Measurements from ENCODE around the gene CARM1. TPM values are rescaled to one million over a fixed set of nuclear protein-coding genes. Genes with fewer than 3 reads are reported as not detected.

Gene CARM1
- total RNA-seq, 1 donor from 2014 or later = 34.4 TPM

DNA sequence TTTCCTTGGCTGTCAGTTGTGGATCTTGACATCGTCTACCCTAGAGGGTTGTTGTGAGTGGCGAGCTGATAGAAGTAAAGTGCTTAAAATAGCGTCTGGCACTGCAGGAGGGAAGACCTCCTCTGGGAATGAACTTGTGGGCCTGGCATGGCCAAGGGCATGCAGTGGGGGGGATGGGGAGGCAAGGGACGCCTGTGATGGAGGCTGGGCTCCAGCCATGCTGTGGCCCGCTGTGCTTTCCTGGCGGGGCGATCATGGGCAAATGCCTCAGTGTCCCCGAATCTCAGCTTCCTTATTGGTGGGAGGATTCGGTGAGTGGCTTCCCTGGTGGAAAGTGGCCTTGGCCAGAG is 10.7 kb downstream of the CARM1 start:
- H4K20me1 ChIP-seq (ENCODE audit: low read depth) = peaks cover 100% of the 10 kb centered on the region
- DNase-seq (ENCODE audit: low spot score) = no peak
- peaks cover 100% of the 10 kb centered on the region for H3K79me2 ChIP-seq (ENCODE audit: low read depth)
- H3K9me3 Mint-ChIP-seq = no peaks in the 10 kb centered on the region
- H3K36me3 ChIP-seq = no peaks in the 10 kb centered on the region
- H3K27ac ChIP-seq = no peak overlapping the region
- H3K27me3 ChIP-seq = no peaks in the 10 kb centered on the region
- H3K9me3 ChIP-seq (ENCODE audit: low read depth) = no peaks in the 10 kb centered on the region
- H3K4me1 Mint-ChIP-seq = peaks cover 66% of the 10 kb centered on the region
- TF ChIP-seq, protein P1, sequence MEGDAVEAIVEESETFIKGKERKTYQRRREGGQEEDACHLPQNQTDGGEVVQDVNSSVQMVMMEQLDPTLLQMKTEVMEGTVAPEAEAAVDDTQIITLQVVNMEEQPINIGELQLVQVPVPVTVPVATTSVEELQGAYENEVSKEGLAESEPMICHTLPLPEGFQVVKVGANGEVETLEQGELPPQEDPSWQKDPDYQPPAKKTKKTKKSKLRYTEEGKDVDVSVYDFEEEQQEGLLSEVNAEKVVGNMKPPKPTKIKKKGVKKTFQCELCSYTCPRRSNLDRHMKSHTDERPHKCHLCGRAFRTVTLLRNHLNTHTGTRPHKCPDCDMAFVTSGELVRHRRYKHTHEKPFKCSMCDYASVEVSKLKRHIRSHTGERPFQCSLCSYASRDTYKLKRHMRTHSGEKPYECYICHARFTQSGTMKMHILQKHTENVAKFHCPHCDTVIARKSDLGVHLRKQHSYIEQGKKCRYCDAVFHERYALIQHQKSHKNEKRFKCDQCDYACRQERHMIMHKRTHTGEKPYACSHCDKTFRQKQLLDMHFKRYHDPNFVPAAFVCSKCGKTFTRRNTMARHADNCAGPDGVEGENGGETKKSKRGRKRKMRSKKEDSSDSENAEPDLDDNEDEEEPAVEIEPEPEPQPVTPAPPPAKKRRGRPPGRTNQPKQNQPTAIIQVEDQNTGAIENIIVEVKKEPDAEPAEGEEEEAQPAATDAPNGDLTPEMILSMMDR (IDR thresholded peaks at IDR 0.05) = no peak
- TF ChIP-seq EZH2 (IDR thresholded peaks at IDR 0.05) = no peak
- TF ChIP-seq EZH2phosphoT487 (IDR thresholded peaks at IDR 0.05) = no peak
- H3K27me3 Mint-ChIP-seq (ENCODE audit: insufficient read depth, low read depth) = no peaks in the 10 kb centered on the region
- peak overlapping the region; percentile 50 for H3K27ac Mint-ChIP-seq
- no peak overlapping the region for H3K9ac ChIP-seq
- H3K36me3 Mint-ChIP-seq = no peaks in the 10 kb centered on the region
- no peak overlapping the region for H3K4me3 ChIP-seq
- peak overlapping the region; percentile 56 for H3K4me2 ChIP-seq
- H3F3A ChIP-seq (ENCODE audit: low read depth) = peaks cover 26% of the 10 kb centered on the region
- peak overlapping the region; percentile 75 for H3K4me3 Mint-ChIP-seq
- peaks cover 39% of the 10 kb centered on the region for H3K4me1 ChIP-seq
- H2AFZ ChIP-seq (replicated peaks) = no peak overlapping the region

DNA sequence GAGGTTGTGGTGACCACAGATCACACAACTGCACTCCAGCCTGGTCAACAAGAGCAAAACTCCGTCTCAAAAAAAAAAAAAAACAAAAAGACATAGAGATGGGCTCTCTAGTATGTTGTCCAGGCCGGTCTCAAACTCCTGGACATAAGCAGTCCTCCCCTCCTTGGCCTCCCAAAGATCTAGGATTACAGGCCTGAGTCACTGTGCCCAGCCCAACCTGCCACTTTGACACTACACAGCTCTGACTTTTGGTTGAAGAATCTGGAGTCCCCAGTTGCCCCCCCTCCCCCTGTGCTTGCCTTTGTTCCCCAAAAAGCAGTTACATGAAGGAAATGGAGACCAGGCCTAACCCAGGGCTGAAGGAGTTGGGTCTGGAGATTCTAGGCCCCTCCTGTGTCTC is 12.9 kb downstream of the CARM1 start:
- Mint-ChIP-seq H3K36me3 (no peaks in the 10 kb centered on the region), H3K4me3 (no peak overlapping the region), H3K27ac (no peak overlapping the region), H3K4me1 (peaks cover 70% of the 10 kb centered on the region), H3K9me3 (no peaks in the 10 kb centered on the region), H3K27me3 (ENCODE audit: insufficient read depth, low read depth) (no peaks in the 10 kb centered on the region)
- Histone ChIP-seq H3K79me2 (ENCODE audit: low read depth) (peaks cover 100% of the 10 kb centered on the region), H4K20me1 (ENCODE audit: low read depth) (peaks cover 100% of the 10 kb centered on the region), H3K4me3 (no peak overlapping the region), H2AFZ (replicated peaks) (no peak overlapping the region), H3K9ac (no peak overlapping the region), H3K27ac (no peak overlapping the region), H3F3A (ENCODE audit: low read depth) (peaks cover 44% of the 10 kb centered on the region), H3K4me2 (no peak overlapping the region), H3K4me1 (peaks cover 58% of the 10 kb centered on the region), H3K9me3 (ENCODE audit: low read depth) (no peaks in the 10 kb centered on the region), H3K27me3 (no peaks in the 10 kb centered on the region), H3K36me3 (no peaks in the 10 kb centered on the region)
- TF ChIP-seq EZH2 (IDR thresholded peaks at IDR 0.05) = no peak
- TF ChIP-seq, protein P1 (IDR thresholded peaks at IDR 0.05) = no peak
- no peak for TF ChIP-seq EZH2phosphoT487 (IDR thresholded peaks at IDR 0.05)
- no peak for DNase-seq (ENCODE audit: low spot score)

DNA sequence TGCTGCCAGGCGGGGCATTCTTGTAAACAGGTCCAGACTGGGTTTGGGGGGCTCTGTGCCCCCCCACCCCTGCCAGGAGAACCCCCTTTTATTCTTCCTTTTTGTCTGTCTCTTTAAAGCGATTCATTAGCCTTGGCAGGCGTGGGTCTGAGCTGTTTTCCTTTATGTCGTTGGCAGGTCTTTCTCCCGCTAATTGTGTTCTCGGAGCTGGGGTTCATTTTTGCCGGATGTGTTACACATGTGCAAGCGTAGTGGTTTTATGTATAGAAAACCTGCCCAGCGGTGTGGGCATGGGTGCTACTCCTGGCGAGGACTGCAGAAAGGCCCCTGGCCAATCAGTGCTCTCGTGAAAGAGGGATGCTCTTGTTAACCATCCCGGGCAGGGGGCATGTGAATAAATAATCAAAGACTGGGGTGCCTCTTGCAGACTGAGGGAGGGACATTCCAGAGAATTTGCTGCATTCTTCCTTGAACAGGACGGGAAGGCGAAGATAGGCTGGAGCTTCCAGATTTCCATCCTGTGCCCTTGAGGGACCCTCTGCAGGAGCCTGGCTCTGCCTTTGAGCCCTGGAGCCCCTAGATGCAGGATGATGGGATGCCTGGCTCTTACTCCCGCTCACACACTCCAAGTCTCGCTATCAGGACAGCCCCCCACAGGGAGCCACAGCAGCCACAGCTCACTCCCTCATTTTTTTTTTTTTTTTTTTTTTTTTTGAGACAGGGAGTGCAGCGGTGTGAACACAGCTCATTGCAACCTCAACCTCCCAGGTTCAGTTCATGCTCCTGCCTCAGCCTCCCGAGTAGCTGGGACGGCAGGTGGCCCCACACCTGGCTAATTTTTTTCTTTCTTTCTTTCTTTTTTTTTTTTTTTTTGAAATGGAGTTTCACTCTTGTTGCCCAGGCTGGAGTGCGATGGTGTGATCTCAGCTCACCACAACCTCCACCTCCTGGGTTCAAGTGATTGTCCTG is 14.1 kb downstream of the CARM1 start:
- TF ChIP-seq EZH2phosphoT487 (IDR thresholded peaks at IDR 0.05) (no peak), EZH2 (IDR thresholded peaks at IDR 0.05) (no peak)
- TF ChIP-seq, protein P1 (IDR thresholded peaks at IDR 0.05) = no peak
- Mint-ChIP-seq H3K36me3 (no peaks in the 10 kb centered on the region), H3K9me3 (no peaks in the 10 kb centered on the region), H3K27me3 (ENCODE audit: insufficient read depth, low read depth) (no peaks in the 10 kb centered on the region), H3K4me3 (peak overlapping the region; percentile 44), H3K4me1 (peaks cover 60% of the 10 kb centered on the region), H3K27ac (peak overlapping the region; percentile 97)
- Histone ChIP-seq H3K9me3 (ENCODE audit: low read depth) (no peaks in the 10 kb centered on the region), H3K4me3 (no peak overlapping the region), H3K79me2 (ENCODE audit: low read depth) (peaks cover 96% of the 10 kb centered on the region), H3K27ac (peak overlapping the region; percentile 26), H4K20me1 (ENCODE audit: low read depth) (peaks cover 93% of the 10 kb centered on the region), H3K4me1 (peaks cover 52% of the 10 kb centered on the region), H3K27me3 (no peaks in the 10 kb centered on the region), H3K9ac (no peak overlapping the region), H2AFZ (replicated peaks) (no peak overlapping the region), H3K36me3 (no peaks in the 10 kb centered on the region), H3K4me2 (peak overlapping the region; percentile 44), H3F3A (ENCODE audit: low read depth) (peaks cover 39% of the 10 kb centered on the region)
- DNase-seq (ENCODE audit: low spot score) = peak; percentile 47
